SK-N-SH treated with all-trans-retinoic acid at 6 μM for 48 hours (cell line): ENCODE measurements around the gene NUP210.

Experiments used
- ATAC-seq: fragments of 200-7000 bp; cut with Tn5 transposase; 3 replicates; pipeline ENCODE4 v1.9.1; 2020; ENCODE audit warnings: mild to moderate bottlenecking, moderate library complexity
- ARNTL ChIP-seq: fragments of 450-650 bp; formaldehyde crosslinking; IDR thresholded peaks from 2 replicates; pipeline ENCODE4 v1.5.0; 2020; ENCODE audit warnings: low read depth, mild to moderate bottlenecking, moderate library complexity, borderline replicate concordance
- BACH2 ChIP-seq: fragments of 250-450 bp; sonication (Bioruptor Pico); IDR thresholded peaks from 2 replicates; pipeline ENCODE4 v1.9.0; 2021; ENCODE audit warnings: mild to moderate bottlenecking, borderline replicate concordance
- CSDC2 ChIP-seq: fragments of 250-450 bp; sonication (Bioruptor Pico); IDR thresholded peaks from 2 replicates; pipeline ENCODE4 v1.5.0; 2020; ENCODE audit warnings: mild to moderate bottlenecking, moderate library complexity
- ESRRG ChIP-seq: fragments of 250-450 bp; sonication (Bioruptor Pico); IDR thresholded peaks from 2 replicates; pipeline ENCODE4 v1.6.1; 2021; ENCODE audit warnings: mild to moderate bottlenecking
- GLIS3 ChIP-seq: fragments of 250-450 bp; sonication (Bioruptor Pico); IDR thresholded peaks from 2 replicates; pipeline ENCODE4 v1.5.0; 2020; ENCODE audit warnings: mild to moderate bottlenecking, moderate library complexity
- ISL1 ChIP-seq: fragments of 250-450 bp; sonication (Bioruptor Pico); IDR thresholded peaks from 2 replicates; pipeline ENCODE4 v2.1.2; 2022; ENCODE audit warnings: mild to moderate bottlenecking, moderate library complexity
- OSR1 ChIP-seq: fragments of 250-450 bp; sonication (Bioruptor Pico); IDR thresholded peaks from 2 replicates; pipeline ENCODE4 v1.8.0; 2022; ENCODE audit warnings: moderate library complexity, mild to moderate bottlenecking, inconsistent platforms
- RARB ChIP-seq: fragments of 250-450 bp; sonication (Bioruptor Pico); IDR thresholded peaks from 2 replicates; pipeline ENCODE4 v1.8.0; 2021; ENCODE audit warnings: mild to moderate bottlenecking, moderate library complexity
- SNAI2 ChIP-seq: fragments of 250-450 bp; sonication (Bioruptor Pico); IDR thresholded peaks from 2 replicates; pipeline ENCODE4 v1.5.0; 2020; ENCODE audit warnings: mild to moderate bottlenecking, moderate library complexity
- TOX ChIP-seq: fragments of 250-450 bp; sonication (Bioruptor Pico); IDR thresholded peaks from 2 replicates; pipeline ENCODE4 v1.8.0; 2021; ENCODE audit warnings: mild to moderate bottlenecking, moderate library complexity, borderline replicate concordance
- ZC3H10 ChIP-seq: fragments of 250-450 bp; sonication (Bioruptor Pico); IDR thresholded peaks from 2 replicates; pipeline ENCODE4 v1.5.1; 2021; ENCODE audit warnings: mild to moderate bottlenecking, moderate library complexity
- ZFP3 ChIP-seq: fragments of 250-450 bp; sonication (Bioruptor Pico); IDR thresholded peaks from 2 replicates; pipeline ENCODE4 v1.5.0; 2020; ENCODE audit warnings: mild to moderate bottlenecking, moderate library complexity
- ZFP30 ChIP-seq: fragments of 450-650 bp; formaldehyde crosslinking; IDR thresholded peaks from 2 replicates; pipeline ENCODE4 v1.5.0; 2022; ENCODE audit warnings: mild to moderate bottlenecking, moderate library complexity
- ZNF565 ChIP-seq: fragments of 450-650 bp; formaldehyde crosslinking; conservative IDR thresholded peaks from 2 replicates; pipeline ENCODE4 v1.5.0; 2020; ENCODE audit warnings: low read depth, mild to moderate bottlenecking, moderate library complexity
- ZNF70 ChIP-seq: fragments of 450-650 bp; formaldehyde crosslinking; IDR thresholded peaks from 2 replicates; pipeline ENCODE4 v1.5.0; 2020; ENCODE audit warnings: mild to moderate bottlenecking, moderate library complexity
- ZNF8 ChIP-seq: fragments of 450-650 bp; formaldehyde crosslinking; IDR thresholded peaks from 2 replicates; pipeline ENCODE4 v1.5.0; 2020; ENCODE audit warnings: mild to moderate bottlenecking, moderate library complexity
- TF ChIP-seq, protein P1 (sequence below): fragments of 250-450 bp; sonication (Bioruptor Pico); IDR thresholded peaks from 2 replicates; pipeline ENCODE4 v1.5.1; 2020; ENCODE audit warnings: low read depth, mild to moderate bottlenecking, moderate library complexity
- TF ChIP-seq, protein P2 (sequence below): fragments of 250-450 bp; sonication (Bioruptor Pico); IDR thresholded peaks from 2 replicates; pipeline ENCODE4 v1.5.1; 2021; ENCODE audit warnings: mild to moderate bottlenecking, moderate library complexity
- TF ChIP-seq, protein P3 (sequence below): fragments of 250-450 bp; sonication (Bioruptor Pico); IDR thresholded peaks from 2 replicates; pipeline ENCODE4 v1.8.0; 2020; ENCODE audit warnings: mild to moderate bottlenecking, moderate library complexity, borderline replicate concordance
- TF ChIP-seq, protein P4 (sequence below): fragments of 250-450 bp; sonication (Bioruptor Pico); IDR thresholded peaks from 2 replicates; pipeline ENCODE4 v1.5.0; 2020; ENCODE audit warnings: mild to moderate bottlenecking, moderate library complexity

Gene NUP210

DNA sequence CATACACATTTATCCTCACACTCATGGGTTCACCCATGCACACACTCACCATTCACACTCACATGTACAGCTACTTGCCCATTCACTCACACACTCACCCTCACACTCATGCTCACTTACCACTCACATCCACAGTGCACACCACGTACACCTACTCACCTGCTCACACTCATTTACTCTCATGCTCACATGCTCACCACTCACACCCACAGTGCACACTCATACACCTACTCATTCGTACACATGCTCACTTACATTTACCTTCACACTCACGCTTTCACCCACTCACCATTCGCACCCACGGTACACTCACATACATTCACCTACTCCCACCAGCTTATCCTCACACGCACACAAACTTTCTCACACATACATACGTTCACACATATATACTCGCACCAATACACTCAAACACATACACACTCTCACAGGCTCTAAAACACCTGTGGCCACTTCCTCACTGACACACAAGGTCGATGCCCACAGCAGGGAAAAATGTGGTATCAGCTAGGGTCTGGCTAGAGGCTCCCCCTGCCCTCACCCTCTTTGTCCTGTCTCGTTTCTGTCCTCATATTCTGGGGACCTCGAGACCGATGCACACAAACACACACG, 46.0 kb downstream of the NUP210 start:
- TF ChIP-seq RARB (CRISPR knock-in tag): no peak
- TF ChIP-seq, protein P1, sequence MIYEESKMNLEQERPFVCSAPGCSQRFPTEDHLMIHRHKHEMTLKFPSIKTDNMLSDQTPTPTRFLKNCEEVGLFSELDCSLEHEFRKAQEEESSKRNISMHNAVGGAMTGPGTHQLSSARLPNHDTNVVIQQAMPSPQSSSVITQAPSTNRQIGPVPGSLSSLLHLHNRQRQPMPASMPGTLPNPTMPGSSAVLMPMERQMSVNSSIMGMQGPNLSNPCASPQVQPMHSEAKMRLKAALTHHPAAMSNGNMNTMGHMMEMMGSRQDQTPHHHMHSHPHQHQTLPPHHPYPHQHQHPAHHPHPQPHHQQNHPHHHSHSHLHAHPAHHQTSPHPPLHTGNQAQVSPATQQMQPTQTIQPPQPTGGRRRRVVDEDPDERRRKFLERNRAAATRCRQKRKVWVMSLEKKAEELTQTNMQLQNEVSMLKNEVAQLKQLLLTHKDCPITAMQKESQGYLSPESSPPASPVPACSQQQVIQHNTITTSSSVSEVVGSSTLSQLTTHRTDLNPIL (CRISPR knock-in tag): no peak
- TF ChIP-seq ISL1 (CRISPR knock-in tag): no peak
- TF ChIP-seq ESRRG (CRISPR knock-in tag): no peak
- TF ChIP-seq BACH2 (CRISPR knock-in tag): no peak
- no peak for TF ChIP-seq SNAI2 (CRISPR knock-in tag)
- TF ChIP-seq ARNTL (CRISPR knock-in tag): no peak
- no peak for TF ChIP-seq CSDC2
- TF ChIP-seq ZNF70 (CRISPR knock-in tag): no peak
- no peak for TF ChIP-seq ZFP30 (CRISPR knock-in tag)
- TF ChIP-seq, protein P2, sequence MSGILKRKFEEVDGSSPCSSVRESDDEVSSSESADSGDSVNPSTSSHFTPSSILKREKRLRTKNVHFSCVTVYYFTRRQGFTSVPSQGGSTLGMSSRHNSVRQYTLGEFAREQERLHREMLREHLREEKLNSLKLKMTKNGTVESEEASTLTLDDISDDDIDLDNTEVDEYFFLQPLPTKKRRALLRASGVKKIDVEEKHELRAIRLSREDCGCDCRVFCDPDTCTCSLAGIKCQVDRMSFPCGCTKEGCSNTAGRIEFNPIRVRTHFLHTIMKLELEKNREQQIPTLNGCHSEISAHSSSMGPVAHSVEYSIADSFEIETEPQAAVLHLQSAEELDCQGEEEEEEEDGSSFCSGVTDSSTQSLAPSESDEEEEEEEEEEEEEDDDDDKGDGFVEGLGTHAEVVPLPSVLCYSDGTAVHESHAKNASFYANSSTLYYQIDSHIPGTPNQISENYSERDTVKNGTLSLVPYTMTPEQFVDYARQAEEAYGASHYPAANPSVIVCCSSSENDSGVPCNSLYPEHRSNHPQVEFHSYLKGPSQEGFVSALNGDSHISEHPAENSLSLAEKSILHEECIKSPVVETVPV (CRISPR knock-in tag): no peak
- no peak for TF ChIP-seq ZNF565 (CRISPR knock-in tag)
- TF ChIP-seq GLIS3 (CRISPR knock-in tag): no peak
- no peak for TF ChIP-seq ZFP3 (CRISPR knock-in tag)
- TF ChIP-seq, protein P3, sequence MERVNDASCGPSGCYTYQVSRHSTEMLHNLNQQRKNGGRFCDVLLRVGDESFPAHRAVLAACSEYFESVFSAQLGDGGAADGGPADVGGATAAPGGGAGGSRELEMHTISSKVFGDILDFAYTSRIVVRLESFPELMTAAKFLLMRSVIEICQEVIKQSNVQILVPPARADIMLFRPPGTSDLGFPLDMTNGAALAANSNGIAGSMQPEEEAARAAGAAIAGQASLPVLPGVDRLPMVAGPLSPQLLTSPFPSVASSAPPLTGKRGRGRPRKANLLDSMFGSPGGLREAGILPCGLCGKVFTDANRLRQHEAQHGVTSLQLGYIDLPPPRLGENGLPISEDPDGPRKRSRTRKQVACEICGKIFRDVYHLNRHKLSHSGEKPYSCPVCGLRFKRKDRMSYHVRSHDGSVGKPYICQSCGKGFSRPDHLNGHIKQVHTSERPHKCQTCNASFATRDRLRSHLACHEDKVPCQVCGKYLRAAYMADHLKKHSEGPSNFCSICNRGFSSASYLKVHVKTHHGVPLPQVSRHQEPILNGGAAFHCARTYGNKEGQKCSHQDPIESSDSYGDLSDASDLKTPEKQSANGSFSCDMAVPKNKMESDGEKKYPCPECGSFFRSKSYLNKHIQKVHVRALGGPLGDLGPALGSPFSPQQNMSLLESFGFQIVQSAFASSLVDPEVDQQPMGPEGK (CRISPR knock-in tag): no peak
- TF ChIP-seq TOX: no peak
- no peak for TF ChIP-seq OSR1 (CRISPR knock-in tag)
- no peak for ATAC-seq

DNA sequence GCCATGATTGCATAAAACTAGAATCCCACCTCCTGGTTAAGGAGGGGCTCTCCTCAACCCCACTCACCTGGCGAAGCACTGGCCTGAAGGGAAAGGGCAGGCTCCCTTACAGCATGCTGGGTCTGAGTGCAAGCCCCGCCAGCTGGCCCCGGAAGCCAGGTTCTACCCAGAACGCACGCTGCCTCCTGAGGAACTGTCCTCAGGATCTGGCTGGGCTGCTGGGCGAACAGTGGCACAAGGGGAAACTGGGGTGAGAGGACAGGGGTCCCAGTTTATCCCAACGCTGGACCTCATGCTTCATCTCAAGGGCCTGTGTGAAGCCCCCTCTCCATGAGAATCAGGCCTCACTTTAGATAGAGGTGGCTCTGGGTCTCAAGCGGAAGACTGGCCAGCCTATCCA, 47.5 kb downstream of the NUP210 start:
- no peak for ATAC-seq
- no peak for TF ChIP-seq ZNF565 (CRISPR knock-in tag)
- TF ChIP-seq ZFP30 (CRISPR knock-in tag): no peak
- TF ChIP-seq ZC3H10: no peak
- no peak for TF ChIP-seq ZFP3 (CRISPR knock-in tag)
- no peak for TF ChIP-seq GLIS3 (CRISPR knock-in tag)
- no peak for TF ChIP-seq OSR1 (CRISPR knock-in tag)
- TF ChIP-seq, protein P4, sequence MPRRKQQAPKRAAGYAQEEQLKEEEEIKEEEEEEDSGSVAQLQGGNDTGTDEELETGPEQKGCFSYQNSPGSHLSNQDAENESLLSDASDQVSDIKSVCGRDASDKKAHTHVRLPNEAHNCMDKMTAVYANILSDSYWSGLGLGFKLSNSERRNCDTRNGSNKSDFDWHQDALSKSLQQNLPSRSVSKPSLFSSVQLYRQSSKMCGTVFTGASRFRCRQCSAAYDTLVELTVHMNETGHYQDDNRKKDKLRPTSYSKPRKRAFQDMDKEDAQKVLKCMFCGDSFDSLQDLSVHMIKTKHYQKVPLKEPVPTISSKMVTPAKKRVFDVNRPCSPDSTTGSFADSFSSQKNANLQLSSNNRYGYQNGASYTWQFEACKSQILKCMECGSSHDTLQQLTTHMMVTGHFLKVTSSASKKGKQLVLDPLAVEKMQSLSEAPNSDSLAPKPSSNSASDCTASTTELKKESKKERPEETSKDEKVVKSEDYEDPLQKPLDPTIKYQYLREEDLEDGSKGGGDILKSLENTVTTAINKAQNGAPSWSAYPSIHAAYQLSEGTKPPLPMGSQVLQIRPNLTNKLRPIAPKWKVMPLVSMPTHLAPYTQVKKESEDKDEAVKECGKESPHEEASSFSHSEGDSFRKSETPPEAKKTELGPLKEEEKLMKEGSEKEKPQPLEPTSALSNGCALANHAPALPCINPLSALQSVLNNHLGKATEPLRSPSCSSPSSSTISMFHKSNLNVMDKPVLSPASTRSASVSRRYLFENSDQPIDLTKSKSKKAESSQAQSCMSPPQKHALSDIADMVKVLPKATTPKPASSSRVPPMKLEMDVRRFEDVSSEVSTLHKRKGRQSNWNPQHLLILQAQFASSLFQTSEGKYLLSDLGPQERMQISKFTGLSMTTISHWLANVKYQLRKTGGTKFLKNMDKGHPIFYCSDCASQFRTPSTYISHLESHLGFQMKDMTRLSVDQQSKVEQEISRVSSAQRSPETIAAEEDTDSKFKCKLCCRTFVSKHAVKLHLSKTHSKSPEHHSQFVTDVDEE (CRISPR knock-in tag): no peak
- no peak for TF ChIP-seq ISL1 (CRISPR knock-in tag)

DNA sequence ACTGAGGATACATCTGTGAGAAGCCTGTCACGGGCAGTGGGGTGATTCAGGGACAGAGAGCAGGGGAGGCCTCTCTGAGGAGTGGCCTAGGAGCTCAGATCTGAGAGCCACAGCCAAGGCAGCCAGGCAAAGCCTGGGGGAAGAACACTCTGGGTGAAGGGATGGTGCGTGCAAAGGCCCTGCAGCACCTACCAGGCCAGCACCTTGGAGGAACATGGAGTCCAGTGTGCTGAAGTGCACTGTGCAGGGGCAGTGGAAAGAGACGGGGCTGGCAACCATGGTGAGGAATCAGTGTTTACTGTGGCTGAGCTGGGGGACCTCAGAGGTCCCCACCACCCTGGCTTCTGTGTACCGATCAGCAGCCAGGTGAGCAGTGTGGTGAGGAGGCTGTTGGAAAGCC, 48.0 kb downstream of the NUP210 start:
- TF ChIP-seq ZNF565 (CRISPR knock-in tag): no peak
- no peak for TF ChIP-seq RARB (CRISPR knock-in tag)
- no peak for TF ChIP-seq ZNF8 (CRISPR knock-in tag)
- TF ChIP-seq, protein P1 (CRISPR knock-in tag): no peak
- no peak for TF ChIP-seq GLIS3 (CRISPR knock-in tag)
- TF ChIP-seq CSDC2: no peak
- no peak for TF ChIP-seq TOX
- TF ChIP-seq ZC3H10: no peak
- no peak for TF ChIP-seq BACH2 (CRISPR knock-in tag)
- no peak for TF ChIP-seq ZNF70 (CRISPR knock-in tag)
- no peak; the same call in 2 of the 3 replicates for ATAC-seq
